Measurements from ENCODE around the gene JAG2. TPM values are rescaled to one million over a fixed set of nuclear protein-coding genes. Genes with fewer than 3 reads are reported as not detected.

JAG2 gene
- total and polyA plus RNA-seq, 2 experiments from 2014 or later: 12.4 to 30.7 TPM

DNA sequence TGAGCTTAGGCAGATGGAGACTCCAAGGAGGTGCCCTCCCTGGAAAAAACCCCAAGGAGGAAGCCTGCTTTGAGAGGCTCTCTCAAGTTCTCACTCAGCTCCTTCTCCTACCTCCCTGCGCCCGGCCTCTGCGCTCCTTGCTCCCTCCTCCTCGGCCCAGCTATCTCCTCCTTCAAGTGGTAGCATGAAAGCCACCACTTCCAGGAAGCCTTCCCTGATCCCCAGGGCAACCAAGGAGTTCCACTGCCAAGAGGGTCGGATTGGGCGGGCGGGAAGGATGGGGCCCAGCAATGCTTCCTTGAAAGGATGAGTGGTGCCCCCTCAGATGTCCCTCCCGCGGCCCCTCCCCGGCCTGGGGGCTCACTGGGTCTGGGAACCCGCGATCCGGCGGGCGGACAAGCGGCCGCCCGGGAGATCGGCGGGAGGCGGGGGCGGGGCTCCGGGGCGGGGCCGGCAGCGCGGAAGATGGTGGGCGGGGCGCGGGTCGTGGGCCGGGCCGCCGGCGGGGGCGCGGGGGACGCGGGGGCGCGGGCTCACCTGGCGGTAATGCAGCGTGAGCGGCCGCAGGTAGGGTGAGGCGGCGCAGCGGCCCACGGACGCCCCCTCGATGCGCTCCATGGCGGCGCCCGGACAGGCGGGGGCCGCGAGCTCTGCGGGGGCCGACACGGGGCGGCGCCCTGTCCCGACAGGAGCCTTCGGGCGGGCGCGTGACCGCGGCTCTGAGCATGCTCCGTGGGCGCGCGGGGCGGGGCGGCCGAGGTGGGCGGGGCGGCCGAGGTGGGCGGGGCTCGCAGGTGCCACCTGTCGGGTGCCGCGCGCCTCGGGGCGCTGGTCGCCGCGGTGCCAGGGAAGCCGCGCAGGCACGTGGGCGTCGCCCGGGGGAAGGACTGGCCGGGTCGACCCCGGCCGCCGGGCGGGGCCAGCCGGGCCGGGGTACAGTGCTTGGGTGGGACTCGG lies 12.3 kb upstream of the JAG2 start, which contains the start of gene NUDT14:
Gene NUDT14 (minus strand): TSS at position 721 of the 957 bp plus-strand sequence. CDS start 103 bp downstream, at position 618.
- Histone ChIP-seq H3K27ac (no peak within 1 kb of the TSS), H3K4me1 (ENCODE audit: low read depth) (no peaks in the 10 kb centered on the region), H3K4me3 (peak within 1 kb of the TSS; percentile 65), H3K9me3 (ENCODE audit: low read depth) (no peaks in the 10 kb centered on the region), H3K36me3 (no peaks in the 10 kb centered on the region), H3K27me3 (peaks cover 46% of the 10 kb centered on the region)
- TF ChIP-seq, protein P1, sequence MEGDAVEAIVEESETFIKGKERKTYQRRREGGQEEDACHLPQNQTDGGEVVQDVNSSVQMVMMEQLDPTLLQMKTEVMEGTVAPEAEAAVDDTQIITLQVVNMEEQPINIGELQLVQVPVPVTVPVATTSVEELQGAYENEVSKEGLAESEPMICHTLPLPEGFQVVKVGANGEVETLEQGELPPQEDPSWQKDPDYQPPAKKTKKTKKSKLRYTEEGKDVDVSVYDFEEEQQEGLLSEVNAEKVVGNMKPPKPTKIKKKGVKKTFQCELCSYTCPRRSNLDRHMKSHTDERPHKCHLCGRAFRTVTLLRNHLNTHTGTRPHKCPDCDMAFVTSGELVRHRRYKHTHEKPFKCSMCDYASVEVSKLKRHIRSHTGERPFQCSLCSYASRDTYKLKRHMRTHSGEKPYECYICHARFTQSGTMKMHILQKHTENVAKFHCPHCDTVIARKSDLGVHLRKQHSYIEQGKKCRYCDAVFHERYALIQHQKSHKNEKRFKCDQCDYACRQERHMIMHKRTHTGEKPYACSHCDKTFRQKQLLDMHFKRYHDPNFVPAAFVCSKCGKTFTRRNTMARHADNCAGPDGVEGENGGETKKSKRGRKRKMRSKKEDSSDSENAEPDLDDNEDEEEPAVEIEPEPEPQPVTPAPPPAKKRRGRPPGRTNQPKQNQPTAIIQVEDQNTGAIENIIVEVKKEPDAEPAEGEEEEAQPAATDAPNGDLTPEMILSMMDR (IDR thresholded peaks at IDR 0.05; ENCODE audit: low read depth, low read length): no peak
- peak; percentile 53 to 86 for DNase-seq (ENCODE audit: low read depth in 1 of 2, low spot score in 1 of 2)

DNA sequence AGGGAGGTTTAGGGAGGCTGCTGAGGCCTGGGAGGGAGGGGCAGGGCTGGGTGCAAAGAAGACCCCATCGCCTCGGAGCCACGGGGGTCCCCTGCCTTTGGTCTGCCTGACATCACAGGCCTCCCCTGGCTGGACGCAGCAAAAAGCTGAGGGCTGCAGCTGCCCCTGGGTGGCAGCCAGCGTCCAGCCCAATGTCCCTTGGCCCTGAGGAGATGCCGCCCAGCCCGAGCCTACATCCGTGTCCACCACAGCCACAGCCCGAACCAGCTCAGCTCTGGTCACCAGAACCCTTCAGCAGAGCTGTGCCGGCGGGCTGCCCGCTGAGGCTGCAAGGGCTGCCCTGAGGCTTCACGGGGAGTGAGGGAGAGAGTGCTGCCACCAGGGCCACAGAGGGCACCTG lies 10.6 kb upstream of the JAG2 start:
- H3K4me1 ChIP-seq (ENCODE audit: low read depth): no peaks in the 10 kb centered on the region
- H3K4me3 ChIP-seq: no peak overlapping the region
- TF ChIP-seq, protein P1 (IDR thresholded peaks at IDR 0.05; ENCODE audit: low read depth, low read length): no peak
- no peaks in the 10 kb centered on the region for H3K9me3 ChIP-seq (ENCODE audit: low read depth)
- no peaks in the 10 kb centered on the region for H3K36me3 ChIP-seq
- DNase-seq (ENCODE audit: low read depth in 1 of 2, low spot score in 1 of 2): no peak
- H3K27me3 ChIP-seq: peaks cover 29% of the 10 kb centered on the region
- H3K27ac ChIP-seq: no peak overlapping the region

DNA sequence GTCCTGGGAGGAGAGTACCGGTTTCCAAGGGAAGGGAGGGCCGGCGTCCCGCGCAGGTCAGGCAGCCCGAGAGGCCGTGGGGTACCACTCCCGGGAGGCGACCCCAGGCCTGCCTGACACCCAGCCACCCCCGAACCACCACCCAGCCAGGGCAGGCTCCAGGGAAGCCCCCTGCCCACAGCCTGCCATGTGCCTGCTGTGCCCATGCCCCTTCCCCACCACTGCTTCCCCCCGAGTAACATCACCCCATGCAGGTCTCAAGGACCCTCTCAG lies 10.2 kb upstream of the JAG2 start:
- H3K9me3 ChIP-seq (ENCODE audit: low read depth): no peaks in the 10 kb centered on the region
- peaks cover 25% of the 10 kb centered on the region for H3K27me3 ChIP-seq
- no peak overlapping the region for H3K4me3 ChIP-seq
- H3K36me3 ChIP-seq: no peaks in the 10 kb centered on the region
- no peak for DNase-seq (ENCODE audit: low read depth in 1 of 2, low spot score in 1 of 2)
- H3K4me1 ChIP-seq (ENCODE audit: low read depth): no peaks in the 10 kb centered on the region
- H3K27ac ChIP-seq: no peak overlapping the region
- TF ChIP-seq, protein P1 (IDR thresholded peaks at IDR 0.05; ENCODE audit: low read depth, low read length): no peak

DNA sequence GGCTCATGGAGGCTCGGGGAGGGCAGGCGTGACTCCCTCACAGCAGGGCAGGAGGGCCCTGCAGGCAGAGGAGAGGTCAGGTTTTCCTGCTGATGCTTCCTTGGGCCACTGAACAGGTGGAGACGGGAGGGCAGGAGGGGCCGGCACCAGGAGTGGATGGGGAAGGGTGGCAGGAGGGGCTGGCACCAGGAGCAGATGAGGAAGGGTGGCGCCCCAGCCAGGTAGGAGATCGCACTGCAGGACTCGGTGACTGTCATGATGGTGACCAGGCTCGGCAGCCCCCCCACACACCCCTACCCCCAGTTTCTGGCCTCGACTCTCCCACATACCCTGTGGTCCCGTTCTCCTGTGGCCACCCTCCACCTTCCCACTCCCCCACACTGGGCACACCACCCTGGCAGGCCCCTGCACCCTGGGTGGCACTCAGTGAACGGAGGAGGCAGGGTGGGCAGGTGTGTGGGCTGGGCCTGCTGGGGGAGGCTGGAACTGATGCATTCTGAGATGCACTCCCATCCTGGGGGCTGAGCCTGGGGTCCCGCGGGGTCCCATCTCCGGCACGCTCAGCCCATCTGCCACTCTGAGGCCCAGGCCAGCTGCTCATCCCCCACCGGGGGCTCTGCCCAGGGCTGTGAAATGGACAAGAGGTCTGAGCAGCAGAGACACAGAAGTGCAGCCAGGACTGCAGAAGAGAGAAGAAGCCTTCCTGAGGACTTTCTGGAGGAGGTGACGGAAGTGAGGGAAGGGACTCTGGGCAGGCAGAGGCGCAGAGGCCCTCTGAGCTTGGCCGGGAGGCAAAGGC lies 9.7 kb upstream of the JAG2 start:
- Histone ChIP-seq H3K27ac (no peak overlapping the region), H3K4me1 (ENCODE audit: low read depth) (no peaks in the 10 kb centered on the region), H3K36me3 (no peaks in the 10 kb centered on the region), H3K4me3 (no peak overlapping the region), H3K27me3 (peaks cover 20% of the 10 kb centered on the region), H3K9me3 (ENCODE audit: low read depth) (no peaks in the 10 kb centered on the region)
- TF ChIP-seq, protein P1 (IDR thresholded peaks at IDR 0.05; ENCODE audit: low read depth, low read length): no peak
- no peak for DNase-seq (ENCODE audit: low read depth in 1 of 2, low spot score in 1 of 2)

DNA sequence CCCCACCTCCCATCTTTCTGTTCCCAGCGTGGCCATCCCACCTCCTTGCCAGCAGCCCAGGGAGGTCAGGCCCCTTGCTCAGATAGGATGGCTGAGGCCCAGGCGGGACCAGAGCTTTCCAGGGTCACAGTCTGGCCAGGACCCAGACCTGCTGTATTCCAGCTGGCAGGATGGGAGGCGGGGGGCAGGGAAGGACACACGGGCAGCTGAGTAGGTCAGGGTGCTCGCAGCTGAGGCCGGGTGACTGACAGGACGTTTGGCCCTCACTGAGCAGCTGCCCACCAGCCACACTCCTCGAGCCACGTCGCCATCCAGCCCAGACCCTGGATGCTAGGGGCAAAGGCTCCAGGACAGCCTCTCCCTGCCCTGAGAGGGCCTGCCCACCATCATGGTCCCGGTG lies 8.5 kb upstream of the JAG2 start:
- Histone ChIP-seq H3K9me3 (ENCODE audit: low read depth) (no peaks in the 10 kb centered on the region), H3K27me3 (peaks cover 8% of the 10 kb centered on the region), H3K4me3 (no peak overlapping the region), H3K27ac (no peak overlapping the region), H3K36me3 (no peaks in the 10 kb centered on the region), H3K4me1 (ENCODE audit: low read depth) (no peaks in the 10 kb centered on the region)
- TF ChIP-seq, protein P1 (IDR thresholded peaks at IDR 0.05; ENCODE audit: low read depth, low read length): no peak
- no peak for DNase-seq (ENCODE audit: low read depth in 1 of 2, low spot score in 1 of 2)
